NCI-H510A (cell line): ENCODE measurements around the gene PRKCZ.

ENCODE experiments used
- DNase-seq: peaks from one replicate; lab custom pipeline; 2025; lab: John Stamatoyannopoulos, UW

PRKCZ gene

DNA sequence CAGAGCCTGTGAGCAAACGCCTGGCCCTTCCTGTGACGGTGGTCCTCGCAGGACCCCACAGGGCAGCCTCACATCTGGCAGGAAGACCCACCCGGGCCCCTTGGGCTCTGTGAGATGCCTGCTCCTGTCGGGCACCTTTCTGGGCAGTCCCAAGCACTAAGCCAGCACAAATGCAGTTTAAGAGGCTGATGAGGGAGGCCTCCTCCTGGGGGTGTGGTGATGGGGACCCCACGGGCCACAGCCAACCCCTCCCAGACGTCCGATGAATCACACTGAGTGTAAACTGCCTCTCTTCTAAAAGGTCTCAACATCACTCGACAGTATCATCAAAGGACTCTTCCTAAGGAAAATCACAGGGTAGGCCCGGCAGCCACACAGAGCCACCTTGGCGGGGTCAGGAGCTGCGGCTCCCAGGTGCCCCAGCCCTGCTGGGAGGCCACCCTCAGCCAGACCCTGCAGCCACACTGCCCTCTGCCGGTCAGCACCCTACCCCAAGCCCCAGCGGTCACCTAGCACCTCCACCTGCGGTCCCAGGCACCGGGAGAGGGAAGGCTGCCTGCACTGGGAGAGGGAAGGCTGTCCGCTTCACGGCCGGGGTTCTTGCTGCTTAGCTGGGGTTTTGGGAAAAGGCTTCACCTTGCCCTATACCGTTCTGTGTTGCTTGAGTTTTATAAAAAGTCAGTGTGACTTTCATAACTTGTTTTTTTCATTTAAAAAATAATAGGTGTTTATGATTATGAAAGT, 3.9 kb upstream of the PRKCZ start:
- peak; percentile 74 for DNase-seq

DNA sequence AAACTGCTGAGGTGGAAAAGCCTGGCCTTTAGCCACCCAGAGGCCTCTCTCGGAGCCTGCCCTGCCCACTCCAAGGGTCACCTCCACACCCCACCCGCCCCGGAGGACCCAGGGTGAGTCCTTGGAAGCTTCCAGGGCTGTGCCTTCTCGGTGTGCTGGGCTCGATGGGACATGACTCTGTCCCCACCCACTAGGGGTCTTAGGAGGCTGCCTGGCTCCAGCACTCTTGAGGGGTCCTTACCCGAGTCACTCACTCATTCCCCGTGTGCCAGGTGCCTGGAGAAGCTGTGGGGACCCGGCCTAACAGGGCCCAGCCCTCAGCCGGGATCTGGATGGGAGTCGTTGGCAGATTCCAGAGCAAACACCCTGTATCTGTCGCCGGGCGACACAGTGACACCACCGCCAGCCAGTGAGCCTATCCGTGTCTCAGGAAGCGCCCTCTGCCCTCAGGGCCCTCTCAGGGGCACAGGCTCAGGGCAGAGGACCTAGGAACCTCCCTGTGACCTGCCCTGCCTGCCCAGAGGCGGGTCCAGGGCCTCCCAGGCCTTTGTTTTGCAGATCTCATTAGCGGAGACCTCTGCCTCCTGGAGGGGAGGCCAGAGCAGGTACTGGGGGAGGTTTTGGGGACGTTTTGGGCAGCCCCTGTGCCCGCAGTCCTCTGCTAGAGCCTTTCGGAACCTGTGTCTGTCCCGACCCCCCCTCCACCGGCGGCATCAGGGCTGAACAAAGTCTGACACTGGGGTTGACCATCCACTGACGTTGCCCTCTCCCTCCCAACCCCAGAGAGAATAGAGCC, 3.1 kb upstream of the PRKCZ start:
- DNase-seq: no peak

DNA sequence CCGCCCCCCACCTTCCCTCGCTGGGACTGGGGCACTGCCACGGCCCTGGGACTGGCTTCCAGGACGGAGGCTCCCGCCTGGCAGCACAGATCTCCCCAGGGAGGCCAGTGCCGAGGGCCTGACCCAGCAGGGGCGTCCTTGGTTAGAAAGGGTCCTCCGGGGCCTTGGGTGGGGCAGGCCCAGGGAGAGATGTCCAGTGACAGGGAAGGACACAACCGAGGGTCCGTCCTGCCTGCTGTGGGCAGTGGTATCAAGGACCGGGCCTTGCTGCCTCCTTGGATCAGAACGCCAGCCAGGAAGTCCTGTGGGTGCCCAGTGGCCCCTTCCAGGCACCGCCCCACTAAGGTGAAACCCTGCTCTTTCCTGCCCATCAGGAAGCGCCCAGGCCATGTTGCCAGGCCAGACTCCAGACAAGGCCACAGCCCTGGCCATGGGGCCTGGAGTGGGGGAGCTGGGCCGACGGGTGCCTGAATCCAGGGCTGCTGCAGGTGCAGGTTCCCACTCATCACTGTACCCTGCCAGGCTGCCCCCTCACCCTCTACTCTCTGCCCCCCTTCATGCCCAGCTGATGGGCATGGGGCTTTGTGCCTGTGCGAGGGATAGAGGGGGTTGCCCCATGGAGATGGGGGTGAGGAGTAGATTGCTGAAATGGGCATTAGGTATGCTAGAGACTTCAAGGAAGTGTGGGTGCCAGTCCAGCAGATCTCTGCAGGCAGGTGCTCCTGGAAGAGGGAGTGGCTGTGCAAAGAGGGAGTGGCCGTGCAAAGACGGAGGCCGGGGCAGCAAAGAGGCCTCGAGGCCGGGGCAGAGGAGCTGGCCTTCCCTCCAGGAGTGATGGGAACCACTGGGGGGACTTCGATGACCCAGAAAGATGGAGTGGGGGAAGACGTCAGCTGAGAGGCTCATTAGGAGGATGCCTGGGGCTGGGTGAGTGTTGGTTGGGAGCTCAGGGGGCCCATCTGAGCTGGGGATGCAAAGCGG, 2.2 kb upstream of the PRKCZ start:
- DNase-seq: no peak

DNA sequence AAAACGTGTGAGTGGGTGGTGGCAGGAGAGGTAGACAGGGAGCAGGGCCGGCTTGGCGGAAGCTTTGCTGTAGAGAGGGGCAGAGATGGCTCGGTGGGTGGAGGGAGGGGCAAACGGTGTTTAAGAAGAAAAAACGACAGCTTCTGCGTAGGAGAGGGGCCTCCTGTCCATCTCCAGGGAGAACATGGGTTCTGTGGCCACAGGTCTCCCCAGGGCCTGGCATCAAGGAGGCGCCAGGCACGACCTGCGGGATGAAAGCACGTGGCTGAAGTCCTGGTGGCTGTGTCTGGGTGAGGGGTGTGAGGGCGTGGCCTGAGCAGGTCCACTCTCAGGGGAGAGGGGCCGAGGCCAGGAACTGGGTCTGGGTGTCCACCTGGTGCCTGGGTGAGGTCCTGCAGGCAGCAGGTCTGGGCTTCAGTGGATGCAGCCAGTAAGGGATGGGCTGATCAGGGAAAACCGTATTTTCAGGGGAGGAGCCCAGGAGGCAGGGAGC, 940 bp upstream of the PRKCZ start:
- peak; percentile 83 for DNase-seq

DNA sequence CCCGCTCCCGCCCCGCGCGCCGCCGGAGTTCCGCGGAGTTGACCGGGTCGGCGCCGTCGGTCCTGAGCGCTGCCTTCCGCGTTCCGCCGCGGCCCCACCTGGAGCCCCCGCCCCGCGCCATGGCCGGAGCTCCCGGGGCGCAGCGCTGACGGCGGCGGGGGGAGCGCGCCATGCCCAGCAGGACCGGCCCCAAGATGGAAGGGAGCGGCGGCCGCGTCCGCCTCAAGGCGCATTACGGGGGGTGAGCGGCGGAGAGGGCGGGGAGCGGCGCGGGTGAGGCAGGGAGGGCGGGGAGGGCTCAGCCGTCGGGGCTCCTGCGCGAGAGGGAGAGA, 216 bp downstream of the PRKCZ start:
- DNase-seq: peak; percentile 67

DNA sequence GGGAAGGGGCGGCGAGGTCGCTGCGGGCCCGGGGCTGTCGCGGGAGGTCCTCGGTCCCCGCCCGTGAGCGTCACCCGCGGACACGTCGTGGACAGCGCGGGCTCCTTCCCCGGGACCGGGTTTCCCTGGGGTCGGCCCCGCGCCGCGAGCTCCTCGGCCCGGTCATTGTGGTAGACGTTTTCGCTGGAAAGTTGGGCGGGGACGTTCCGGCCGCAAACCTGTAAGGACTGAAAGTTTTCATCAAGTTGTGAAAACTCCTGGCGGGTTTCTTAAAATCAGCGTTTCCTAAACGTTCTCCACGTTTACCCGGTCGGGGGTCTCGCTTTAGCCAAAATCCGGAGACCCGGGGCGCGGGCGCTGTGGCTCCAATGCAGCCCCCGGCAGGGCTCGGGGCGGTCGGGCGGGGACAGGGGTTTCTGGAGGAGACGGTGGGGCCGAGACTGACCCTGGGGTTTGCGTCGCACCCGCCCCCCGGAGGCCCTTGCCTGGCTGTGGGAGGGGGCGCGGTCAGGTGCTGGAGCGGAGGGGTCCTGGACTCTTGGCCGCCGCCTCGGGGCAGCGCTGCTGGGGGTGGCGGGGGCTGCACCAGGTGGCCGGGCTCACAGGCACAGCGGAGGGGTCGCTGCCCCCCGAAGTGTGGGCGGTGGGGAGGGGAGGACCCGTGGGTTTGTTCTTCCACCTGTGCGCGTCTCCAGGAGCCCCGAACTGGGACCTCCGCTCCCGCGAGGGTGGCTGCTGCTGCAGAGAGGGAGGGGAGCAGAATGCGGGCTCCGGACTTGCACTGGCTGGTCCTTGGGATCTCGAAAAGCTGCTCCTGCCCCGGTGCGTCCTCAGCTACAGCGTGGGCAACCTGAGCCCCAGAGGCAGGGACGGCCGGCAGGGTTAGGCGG, 827 bp downstream of the PRKCZ start:
- DNase-seq: no peak

DNA sequence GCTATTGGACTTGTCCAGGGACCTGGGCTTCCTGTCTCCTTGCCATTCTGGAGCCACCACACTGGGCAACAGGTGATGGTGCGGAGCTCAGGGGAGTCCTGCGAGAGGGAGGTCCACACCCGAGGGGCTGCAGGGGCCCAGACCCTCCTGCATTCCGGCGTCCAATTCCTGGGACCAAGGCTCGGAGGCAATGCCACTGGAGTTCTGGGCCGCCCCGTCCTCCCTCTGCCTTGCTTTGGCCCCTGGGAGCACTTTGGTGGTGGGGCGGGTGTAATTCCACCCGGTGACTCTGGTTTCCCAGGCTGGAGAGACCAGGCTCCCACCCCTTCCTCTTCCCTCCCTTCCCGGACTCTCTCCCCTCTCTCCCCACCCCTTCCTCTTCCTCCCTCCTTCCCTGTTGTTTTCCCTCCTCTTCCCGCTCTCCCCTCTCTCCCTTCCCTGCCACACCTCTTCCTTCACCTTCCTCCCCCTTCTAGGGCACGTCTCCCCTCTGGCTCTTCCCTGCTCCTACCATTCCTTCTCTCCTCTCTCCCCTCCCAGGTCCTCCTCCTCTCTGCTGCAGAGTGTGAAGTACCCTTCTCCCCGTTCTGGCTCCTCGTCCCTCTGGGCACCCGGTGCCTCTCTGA, 2.0 kb downstream of the PRKCZ start:
- no peak for DNase-seq

DNA sequence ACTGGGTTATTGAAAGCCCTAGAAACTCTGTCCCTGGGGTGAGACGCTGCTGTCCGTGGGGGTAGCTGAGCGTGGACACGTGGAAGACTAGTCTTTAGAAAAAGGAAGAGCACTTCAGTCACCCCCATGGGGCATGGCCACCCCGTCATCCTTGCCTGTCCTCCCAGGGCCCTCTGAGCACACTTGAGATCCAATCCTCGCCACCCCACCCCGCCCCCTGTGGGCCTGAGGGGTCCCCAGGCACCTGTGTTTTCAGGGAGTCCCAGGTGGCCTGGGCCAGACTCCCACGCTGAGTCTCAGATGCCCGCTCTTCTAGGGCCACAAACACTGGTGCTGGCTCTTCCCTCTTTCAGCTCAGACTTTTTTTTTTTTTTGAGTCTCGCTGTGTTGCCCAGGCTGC, 2.5 kb downstream of the PRKCZ start:
- no peak for DNase-seq

DNA sequence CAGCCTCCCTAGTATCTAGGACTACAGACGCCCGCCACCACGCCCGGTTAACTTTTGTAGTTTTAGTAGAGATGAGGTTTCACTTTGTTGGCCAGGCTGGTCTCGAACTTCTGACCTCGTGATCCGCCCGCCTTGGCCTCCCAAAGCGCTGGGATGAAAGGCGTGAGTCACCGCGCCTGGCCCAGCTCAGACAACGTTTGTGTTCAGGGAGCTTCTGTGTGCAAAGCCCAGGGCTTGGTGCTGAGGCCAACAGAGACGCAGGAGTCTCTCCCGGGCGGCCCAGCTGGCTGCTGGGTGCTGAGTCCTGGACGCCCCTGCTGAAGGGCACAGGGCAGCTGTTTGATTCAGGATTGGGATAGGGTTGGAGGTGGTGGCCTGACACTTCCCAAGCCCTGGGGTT, 3.0 kb downstream of the PRKCZ start:
- DNase-seq: no peak

DNA sequence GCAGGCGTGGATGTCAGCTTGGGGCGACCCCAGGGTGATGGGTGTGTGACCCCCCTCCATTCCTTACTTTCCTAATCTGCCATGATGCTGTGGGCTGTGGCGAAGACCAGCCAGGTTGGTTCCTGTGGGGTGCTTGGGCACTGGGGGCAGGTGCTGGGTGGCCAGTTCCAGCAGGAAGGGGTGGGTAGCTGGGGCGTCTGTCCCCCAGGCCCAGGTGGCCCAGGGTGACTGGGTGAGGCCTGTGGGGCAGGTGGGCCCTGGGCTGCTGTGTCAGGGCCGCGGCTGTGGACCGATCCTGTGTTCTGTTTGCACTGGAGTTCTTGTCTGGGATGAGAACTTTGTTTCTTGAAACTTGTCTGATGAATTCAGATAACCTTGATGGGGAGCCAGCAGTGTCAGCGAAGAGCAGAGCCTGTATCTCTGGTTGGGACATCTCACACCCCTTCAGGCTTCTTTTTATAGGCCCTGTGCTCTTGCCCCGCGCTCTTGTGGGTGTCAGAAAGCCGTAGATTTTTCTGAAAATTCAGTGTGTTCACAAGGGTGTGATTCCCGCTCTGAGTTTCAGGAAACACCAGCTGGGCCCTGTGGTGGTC, 3.7 kb downstream of the PRKCZ start:
- DNase-seq: no peak

DNA sequence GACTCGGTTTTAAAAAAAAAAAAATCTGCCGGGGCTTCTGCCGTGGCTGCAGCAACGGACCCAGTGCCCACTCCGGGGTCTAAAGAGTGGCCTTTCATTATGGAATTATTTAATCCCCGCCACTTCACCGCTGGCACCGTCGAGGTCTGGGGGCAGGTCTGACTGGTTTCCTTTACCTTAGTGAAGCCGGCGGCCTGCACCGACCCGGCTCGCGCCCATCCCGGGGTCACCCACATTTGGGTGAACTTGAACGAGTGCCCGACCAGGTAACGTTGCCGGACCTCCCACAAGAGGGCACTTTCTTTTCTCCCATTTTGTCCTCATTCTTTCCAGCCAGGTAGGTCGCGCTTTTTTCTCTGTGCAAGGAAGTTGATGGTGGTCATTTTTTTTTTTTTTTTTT, 4.3 kb downstream of the PRKCZ start:
- DNase-seq: no peak

DNA sequence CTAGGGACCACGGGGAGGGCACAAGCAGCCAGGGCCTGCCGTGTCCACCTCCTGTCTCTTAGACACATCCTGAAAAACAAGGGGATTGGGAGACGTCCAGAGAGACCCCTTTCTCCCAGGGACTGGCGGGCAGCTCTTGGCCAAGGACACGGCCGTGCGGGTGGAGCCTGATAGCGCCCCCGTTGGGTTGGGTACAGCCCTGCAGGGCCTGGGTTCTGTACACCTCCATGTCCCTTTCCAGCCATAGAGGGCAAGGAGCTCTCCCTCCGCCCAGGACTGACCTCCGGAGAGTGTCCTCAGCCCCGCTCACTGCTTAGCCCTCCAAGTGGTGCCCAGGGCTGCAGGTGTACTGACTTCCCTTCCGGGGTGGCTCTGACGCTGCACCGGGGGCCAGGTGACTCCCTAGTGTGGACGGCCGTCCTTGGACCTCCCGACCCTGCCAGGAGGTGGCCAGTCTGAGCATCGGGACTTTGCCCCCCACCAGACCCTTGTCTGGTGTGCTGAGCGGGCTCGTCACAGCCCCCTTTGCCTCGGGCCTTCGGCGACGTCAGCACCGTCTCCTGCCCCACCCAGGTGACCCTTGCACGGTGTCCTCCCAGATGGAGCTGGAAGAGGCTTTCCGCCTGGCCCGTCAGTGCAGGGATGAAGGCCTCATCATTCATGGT, 5.8 kb downstream of the PRKCZ start:
- DNase-seq: no peak

DNA sequence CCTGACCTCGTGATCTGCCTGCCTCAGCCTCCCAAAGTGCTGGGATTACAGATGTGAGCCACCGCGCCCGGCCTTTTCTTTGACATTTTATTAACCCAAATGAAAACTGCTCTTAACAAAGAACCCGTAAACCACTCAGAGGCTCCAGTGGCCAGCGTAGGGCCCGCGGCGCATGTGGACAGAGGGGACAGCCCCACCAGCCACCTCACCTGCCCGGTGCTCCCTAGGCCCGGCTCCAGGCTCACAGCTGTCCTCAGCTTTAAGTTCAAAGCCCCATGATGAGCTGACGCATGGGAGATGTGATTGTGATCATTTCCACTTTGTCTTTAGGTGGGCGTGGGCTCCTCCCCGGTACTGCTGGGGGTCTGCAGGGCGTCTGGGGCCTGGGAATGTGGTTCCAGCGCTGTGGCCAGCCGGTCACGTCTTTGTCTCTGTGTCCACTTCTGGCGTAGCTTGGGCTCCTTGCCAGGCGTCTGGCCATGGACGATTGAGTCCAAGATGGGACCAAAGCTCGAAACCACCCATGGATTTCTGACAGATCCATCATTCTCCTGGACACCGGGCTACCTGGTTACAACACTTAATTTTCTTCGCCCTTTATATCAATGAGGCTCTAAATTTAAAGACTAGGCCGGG, 6.9 kb downstream of the PRKCZ start:
- no peak for DNase-seq

DNA sequence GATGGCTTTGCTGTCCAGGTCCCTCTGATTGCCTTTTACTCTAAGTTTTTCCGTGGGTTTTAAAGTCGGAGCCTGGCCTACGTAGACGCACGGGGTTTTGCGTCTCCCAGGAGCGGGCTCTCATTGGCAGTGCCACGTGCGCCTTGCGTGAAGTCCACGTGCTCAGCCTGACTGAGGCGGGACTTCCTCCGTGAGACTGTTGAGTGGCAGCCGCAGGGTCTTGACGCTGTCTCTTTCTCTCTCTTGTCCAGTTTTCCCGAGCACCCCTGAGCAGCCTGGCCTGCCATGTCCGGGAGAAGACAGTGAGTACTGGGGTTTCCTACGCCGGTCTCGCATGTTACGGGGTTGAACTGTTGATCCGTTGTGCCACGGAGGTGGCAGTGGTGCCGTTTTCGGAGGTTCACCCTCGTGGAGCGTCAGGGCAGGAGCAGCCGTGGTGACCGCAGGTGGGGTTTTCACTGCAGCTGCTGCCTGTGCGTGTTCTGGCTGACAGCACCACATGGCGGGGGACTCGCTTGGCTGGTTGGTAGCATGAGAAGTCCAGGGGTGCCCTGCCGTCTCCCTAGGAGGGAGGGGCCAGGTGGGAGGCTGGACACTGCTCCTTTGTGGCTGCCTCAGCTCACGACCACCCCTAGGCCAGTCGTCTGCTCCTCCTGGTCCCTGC, 9.2 kb downstream of the PRKCZ start:
- DNase-seq: no peak

DNA sequence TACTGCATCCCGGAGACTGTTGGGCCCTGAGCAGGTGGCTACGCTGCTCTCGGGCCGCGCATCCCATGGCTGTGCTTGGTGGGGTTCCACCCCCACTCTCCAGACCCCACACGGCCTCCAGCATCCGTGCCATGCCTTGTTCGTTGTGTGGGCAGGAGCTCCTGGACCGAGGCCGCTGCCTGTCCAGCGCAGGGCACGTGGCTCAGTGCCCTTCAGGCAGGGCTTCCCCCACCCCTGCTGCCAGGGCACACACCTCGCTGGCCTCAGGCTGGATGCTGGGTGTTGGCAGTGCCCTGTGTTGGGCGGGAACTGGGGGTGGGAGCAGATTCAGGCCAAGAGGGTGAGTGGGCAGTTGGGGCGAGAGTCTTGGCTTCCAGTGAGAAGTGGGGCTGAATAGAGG, 9.9 kb downstream of the PRKCZ start:
- DNase-seq: no peak

DNA sequence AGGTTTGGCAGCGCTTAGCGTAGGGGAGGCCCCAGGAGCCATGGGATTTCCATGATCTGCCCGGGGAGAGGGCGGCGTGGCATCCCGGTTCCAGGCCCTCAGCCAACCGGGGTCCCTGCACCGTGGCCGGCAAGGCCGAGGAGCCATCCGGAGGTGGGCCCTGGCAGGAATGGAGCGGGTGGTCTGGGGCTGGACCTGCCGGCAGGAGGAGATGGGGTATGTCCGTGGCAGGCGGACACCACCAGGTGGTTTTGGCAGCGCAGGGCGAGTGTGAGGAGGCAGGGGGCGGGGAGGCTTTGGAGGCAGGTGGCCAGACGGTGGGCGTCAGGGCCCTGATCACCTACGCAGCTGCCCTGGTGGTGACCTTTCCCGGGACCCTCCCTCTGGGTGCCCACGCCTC, 10.3 kb downstream of the PRKCZ start:
- DNase-seq: no peak

DNA sequence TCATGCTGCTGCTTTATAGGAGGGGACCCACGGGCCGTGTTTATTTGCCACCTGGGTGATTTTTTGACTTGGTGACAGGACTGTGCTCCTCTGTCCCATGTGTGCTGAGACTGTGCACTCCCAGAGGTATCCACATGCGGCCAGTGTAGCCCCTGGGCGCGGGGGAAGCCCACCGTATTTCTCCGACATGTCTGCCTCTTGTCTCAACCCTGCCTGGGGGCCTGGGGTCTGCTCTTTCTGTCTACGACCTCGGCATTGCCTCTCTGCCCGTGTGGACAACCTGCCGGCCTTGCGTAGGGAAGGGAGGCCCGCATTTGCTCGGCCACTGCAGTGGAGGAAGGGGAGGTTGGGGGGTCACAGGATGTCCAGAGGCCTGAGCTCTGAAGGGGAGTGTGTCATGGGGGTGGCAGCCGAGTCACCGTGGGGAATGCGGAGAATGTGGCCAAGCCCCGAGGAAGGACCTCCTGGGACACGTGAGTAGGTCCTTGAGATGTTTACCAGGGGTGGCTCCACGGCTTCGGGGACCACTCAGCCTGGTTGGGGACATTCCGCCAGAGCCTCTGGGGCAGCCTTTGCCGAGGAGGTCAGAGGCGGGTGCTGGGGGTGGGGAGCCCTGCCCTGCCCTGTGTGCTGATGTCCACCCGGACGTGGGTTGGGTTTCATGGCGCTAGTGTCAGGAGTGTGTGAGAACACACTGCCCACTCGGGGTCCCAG, 11.0 kb downstream of the PRKCZ start:
- DNase-seq: no peak

DNA sequence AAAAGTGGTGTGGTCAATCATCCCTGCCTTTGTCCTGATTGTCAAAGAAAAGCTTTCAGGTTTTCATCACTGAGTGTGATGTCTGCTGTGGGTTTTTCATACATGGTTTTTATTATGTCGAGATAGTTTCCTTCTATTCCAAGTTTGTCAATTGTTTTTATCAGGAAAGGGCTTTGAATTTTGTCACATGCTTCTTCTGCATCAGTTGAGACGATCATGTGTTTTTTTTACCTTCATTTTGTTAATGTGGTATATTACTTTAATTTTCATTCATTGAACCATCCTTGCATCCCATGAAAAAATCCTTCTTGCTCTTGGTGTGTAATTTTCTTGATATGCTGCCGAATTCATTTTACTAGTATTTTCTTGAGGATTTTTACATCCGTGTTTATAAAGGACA, 15.5 kb downstream of the PRKCZ start:
- DNase-seq: no peak
